AG04450 (cell line): Measurements from ENCODE around the gene XYLT1. TPM values are rescaled to one million over a fixed set of nuclear protein-coding genes. Genes with fewer than 3 reads are reported as not detected.

Experiments used
- CTCF ChIA-PET: fragments of 300-600, 350-600 bp; formaldehyde crosslinking; extraction: SDS; loops from one replicate; lab custom pipeline; 2022; ENCODE audit warnings: antibody characterized with exemption, inconsistent platforms; lab: Charles Lee
- POLR2A ChIA-PET: fragments of 350-600 bp; formaldehyde crosslinking; extraction: SDS; loops from one replicate; lab custom pipeline; 2021; ENCODE audit warnings: antibody characterized with exemption, inconsistent platforms; lab: Yijun Ruan, JAX
- DNase-seq: peaks from one replicate; pipeline ENCODE4 v3.0.0-alpha.2; 2011; ENCODE audit warnings: low read depth, low spot score
- H3K27ac ChIP-seq: one replicate; pipeline ENCODE4 v1.5.1; 2012; ENCODE audit warnings: low read depth, low read length, control low read depth
- H3K27me3 ChIP-seq: one replicate; pipeline ENCODE4 v1.6.0; 2012; ENCODE audit warnings: low read length; ENCODE audit not compliant: control insufficient read depth, insufficient read depth
- H3K4me3 ChIP-seq: 2 replicates; pipeline ENCODE4 v1.5.1; 2011; ENCODE audit warnings: mild to moderate bottlenecking, low read depth, low read length, control low read depth
- H3K9me3 ChIP-seq: 2 replicates; pipeline ENCODE4 v1.5.1; 2012; ENCODE audit warnings: low read length; ENCODE audit not compliant: control insufficient read depth, insufficient read depth
- CTCF ChIP-seq: IDR thresholded peaks from 2 replicates; pipeline ENCODE4 v1.5.1; 2011; ENCODE audit warnings: low read depth, low read length, control low read depth, inconsistent platforms
- polyA plus RNA-seq: library from polyadenylated mRNA; depleted of rRNA; stranded (reverse); fragments of >200 nt; gene quantifications from 2 replicates; pipeline ENCODE4 v1.2.3, GENCODE V29; 2011

Gene XYLT1
- polyA plus RNA-seq, 1 experiment, result 6.7 TPM

DNA sequence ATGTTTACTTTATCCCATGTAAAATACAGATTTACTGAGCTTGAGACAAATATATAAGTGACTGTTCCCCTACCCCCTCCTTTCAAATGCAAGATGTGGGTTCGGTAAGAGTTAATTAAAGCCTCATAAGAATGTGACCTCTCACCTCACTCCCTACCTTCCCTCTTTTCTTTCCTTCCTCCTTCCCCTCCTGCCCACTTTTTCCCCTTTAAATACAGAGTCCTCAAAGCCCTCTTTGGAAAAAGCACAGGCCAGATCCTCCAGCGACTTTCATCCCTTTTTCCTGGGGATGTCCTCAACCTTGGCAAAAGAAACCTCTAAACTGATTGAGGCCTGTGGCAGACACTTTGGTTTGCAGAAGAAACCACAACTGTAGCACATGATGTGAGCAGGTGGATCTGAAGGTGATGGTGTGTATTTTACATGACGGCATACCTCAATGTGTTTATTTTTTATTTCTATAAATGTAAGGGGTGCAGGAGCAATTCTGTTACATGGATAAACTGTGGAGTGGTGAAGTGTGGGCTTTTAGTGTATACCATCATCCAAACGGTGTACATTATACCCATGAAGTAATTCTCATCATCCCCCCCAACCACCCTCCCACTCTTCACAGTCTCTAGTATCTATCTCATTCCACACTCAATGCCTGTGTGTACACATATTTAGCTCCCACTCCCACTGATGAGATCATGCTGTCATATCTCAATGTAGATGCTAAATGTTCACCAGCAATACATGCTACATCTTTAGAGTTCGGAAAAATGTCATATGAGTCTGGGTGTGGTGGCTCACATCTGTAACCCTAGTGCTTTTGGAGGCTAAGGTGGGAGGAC is 77.7 kb downstream of the XYLT1 start:
- no peak for TF ChIP-seq CTCF

GRCh38 chr16:17392127-17392856 is 78.5 kb downstream of the XYLT1 start:
- Histone ChIP-seq H3K27me3 (no peaks in the 10 kb centered on the region), H3K27ac (no peak overlapping the region), H3K4me3 (no peak overlapping the region), H3K9me3 (no peaks in the 10 kb centered on the region)
- DNase-seq, result no peak
- ChIA-PET POLR2A (no interaction called here), CTCF (no interaction called here)
- no peak for TF ChIP-seq CTCF

More for the DNA sequence above, 77.7 kb downstream of the XYLT1 start:
- DNase-seq, result no peak
- CTCF ChIA-PET, result no interaction called here
- H3K4me3 ChIP-seq, result no peak overlapping the region
- POLR2A ChIA-PET, result no interaction called here
- no peak overlapping the region for H3K27ac ChIP-seq
- no peaks in the 10 kb centered on the region for H3K27me3 ChIP-seq
- H3K9me3 ChIP-seq, result no peaks in the 10 kb centered on the region

GRCh38 chr16:17391715-17392114 is 79.0 kb downstream of the XYLT1 start:
- TF ChIP-seq CTCF, result no peak
- H3K27ac ChIP-seq, result no peak overlapping the region
- H3K27me3 ChIP-seq, result no peaks in the 10 kb centered on the region
- DNase-seq, result no peak
- CTCF ChIA-PET, result no interaction called here
- H3K4me3 ChIP-seq, result no peak overlapping the region
- POLR2A ChIA-PET, result no interaction called here
- no peaks in the 10 kb centered on the region for H3K9me3 ChIP-seq

- no peaks in the 10 kb centered on the region for H3K9me3 ChIP-seq
- ChIA-PET CTCF (no interaction called here), POLR2A (no interaction called here)
- no peak overlapping the region for H3K27ac ChIP-seq
- TF ChIP-seq CTCF, result no peak
- H3K4me3 ChIP-seq, result no peak overlapping the region
- DNase-seq, result no peak
- no peaks in the 10 kb centered on the region for H3K27me3 ChIP-seq
Observed at GRCh38 chr16:17389384-17389783, 81.4 kb downstream of the XYLT1 start.

DNA sequence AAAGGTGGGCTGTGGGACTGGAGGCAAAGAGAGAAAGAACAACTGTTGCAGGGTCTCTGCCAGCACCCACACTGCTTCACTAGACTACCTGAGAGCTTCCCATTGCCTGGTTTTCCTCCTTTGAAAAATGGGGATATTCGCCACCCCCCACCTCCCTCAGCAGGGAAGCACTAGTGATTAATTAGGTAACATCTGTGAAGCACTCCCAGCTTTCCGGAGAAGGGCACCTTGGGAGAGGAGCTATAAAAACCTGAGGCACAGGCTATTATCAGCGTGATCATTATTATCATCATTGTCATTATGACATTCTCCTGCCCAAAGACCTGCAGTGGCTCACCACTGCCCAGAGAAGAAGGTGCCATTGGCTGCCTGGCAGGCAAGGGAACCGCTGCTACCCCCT is 83.5 kb downstream of the XYLT1 start:
- CTCF ChIA-PET, result interaction anchor here (0.6 kb wide), 1 partner anchor 80 kb away, joined by 3 read pairs; no protein-coding TSS in a partner anchor
- Histone ChIP-seq H3K27me3 (no peaks in the 10 kb centered on the region), H3K9me3 (no peaks in the 10 kb centered on the region), H3K4me3 (no peak overlapping the region), H3K27ac (no peak overlapping the region)
- no peak for DNase-seq
- no peak for TF ChIP-seq CTCF
- POLR2A ChIA-PET, result no interaction called here
